Activated CD8-positive, alpha-beta memory T cell treated with anti-CD3 and anti-CD28 coated beads for 24 hours (primary cell): ENCODE measurements around the gene MYO18B.
"Not testable (repeated sequence)": the region's sequence is repeated elsewhere in the genome, so short reads cannot be mapped to it uniquely, and the experiment has no call there.

Source experiments
- DNase-seq: peaks from one replicate; pipeline ENCODE4 v3.0.0-alpha.2; 2020

The MYO18B gene

GRCh38 chr22:25955323-25955722, 213.3 kb downstream of the MYO18B start:
- DNase-seq, result no peak

- DNase-seq, result no peak
Measured at GRCh38 chr22:25956801-25957200, 214.8 kb downstream of the MYO18B start.

DNA sequence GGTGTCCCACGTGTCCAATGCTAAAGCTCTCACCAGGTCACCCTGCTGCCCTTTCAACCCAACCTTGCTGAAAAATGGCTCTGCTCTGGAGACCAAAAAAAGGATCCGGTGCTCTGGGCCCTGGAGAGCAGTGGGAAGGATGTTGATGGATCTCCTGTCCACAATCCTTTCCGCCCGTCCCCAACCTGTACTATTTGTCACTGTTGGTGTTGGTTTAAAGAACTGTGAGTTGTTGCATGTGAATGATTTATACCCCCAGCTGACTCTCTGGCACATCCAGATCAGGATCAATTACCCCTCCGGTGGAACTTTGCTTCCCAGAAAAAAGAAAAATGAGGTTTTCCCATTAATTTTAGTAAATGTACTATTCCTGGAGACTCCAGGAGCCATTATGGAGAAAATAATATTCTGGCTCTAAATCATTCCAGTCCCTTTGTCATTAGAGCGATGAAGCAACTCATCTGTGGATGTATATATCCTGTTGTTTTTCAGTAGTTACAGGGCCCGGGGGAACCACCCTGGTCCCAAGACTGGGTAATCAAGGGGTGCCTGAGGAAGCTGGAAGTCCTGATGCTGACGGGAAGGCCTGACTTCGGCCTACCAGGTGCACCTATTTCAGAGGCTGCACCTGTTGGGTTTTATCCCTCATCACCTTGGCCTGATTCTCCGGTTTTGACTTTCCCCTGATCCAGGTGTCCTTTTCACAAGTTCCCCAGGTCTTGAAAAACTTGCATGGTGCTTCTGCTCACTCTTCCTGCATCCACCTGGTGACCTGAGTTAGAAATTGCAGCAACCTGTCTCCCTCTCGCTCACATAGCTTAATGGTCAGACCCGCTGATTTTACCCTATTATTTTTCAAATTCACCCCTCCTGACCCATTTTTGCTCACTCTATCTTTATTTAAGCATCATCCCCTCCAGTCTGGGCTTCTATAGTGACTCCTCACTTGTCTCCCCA, 218.1 kb downstream of the MYO18B start:
- DNase-seq, result no peak

DNA sequence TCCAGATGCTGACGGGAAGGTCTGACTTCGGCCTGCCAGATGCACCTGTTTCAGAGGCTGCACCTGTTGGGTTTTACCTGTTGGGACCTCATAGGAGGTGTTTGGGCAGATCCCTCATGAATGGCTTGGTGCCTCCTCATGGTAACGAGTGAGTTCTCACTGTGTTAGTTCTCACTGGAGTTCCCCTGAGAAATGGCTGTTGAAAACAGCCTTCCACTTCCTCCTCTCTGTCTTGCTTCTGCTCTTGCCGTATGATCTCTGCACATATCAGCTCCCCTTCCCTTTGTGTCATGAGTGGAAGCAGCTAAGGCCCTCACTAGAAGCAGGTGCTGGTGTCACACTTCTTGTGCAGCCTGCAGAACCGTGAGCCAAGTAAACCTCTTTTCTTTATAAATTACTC, 219.7 kb downstream of the MYO18B start:
- no peak for DNase-seq

DNA sequence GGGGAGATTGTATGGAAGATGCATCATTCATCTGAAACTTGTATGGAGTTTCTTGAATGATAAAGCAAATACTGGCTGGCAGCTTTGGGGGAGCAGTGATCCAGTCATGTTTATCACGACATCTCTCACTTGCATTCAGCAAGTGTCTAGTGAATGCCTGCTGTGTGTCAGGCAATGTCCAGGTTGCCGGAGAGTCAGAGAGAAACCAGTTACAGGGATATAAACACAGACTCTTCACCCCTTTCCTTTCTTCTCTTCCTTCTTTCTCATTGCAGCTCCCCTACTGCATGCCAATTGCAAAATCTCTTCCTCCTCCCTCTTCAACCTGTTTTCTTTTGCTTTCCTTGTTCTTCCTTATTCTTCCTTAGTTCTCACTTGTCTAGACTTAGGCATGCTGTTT, 220.7 kb downstream of the MYO18B start:
- no peak for DNase-seq

DNA sequence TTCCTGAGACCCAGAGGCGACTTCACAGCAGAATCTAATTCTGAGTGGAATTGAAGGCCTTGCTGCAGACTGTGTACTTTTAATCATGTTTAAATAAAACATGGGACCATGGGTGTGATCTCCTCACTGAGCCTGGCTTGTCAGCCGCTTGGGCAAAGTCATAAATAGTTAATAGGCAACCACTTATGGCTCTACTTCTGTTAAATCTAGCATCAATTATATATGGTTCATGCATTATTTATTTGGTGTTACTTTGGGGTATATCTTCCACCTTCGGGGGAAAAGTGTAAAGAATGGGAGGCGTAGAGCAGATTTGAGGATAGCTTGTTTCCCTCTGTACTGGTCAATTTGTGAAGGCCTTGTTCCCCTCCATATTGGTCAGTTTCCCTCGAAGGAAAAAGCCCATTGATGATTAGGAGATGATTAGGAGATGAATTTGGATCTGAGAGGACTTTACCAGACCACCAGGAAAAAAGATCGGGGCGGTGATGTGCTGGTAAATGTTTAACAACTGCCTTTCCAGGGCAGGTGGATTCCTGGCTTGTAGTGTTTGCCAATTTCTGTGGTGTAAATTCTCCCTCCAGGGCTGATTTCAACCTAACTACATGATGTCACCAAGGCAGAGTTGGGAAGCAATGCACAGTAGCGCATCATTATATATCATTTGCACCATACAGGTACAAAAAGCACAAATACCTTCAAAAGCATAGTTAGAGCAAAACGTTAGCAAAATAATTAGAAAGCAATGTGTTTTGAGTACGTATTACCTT, 223.2 kb downstream of the MYO18B start:
- DNase-seq, result no peak

DNA sequence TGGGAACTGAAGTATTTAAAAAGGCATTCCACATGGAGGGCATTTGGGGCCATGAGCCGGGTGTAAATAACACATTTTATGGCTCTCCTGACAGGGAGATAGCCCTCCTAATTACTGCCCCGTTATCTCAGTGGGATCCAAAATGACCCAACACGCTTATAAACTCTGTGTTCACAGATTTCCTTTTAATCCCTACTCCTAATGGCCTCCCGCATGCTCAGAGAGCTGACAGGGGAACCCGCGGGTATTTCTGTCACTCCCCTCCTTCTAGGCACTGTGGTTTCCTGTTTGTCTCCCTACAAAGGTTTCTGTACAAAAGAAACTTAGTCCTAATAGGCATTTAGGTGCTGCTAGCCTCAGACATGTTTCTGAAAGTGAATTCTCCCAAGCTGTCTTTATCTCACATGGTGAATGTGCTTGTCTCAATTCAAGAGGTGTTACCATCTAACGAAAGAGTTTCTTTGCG, 224.5 kb downstream of the MYO18B start:
- no peak for DNase-seq

DNA sequence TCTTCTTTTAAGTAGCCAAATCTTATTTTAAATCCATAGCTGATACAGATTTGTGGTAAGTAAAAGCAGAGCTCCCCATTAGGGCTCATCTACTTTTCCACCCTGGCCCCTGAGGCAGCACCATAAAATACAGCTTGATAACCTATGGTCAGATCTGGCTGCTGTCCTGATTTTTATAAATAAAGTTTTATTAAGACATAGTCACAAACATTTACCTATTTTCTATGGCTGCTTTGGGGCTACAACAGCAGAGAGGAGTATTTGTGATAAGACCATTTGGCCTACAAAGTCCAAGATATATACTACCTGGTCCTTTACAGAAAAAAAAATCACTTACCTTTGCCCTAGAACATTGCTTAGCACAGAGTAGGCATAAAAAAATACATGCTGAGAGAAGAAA, 227.3 kb downstream of the MYO18B start:
- DNase-seq, result no peak

DNA sequence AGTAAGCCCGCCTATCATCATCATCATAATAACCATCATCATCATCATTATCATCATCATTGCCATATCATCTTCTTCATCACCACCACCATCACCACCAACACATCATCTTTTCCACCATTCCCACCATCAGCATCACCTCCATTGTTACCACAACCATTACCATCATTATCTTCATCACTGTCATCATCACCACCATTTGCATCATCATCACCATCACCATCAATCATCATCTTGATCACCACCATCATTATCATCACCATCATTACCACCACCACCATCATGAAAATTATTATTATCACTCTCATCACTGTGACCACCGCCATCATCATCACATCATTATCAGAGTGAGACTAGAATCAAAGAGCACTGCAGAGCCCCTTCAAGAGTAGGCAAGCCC, 227.9 kb downstream of the MYO18B start:
- no peak for DNase-seq

- no peak for DNase-seq
Measured at GRCh38 chr22:25970374-25970911, 228.5 kb downstream of the MYO18B start.

DNA sequence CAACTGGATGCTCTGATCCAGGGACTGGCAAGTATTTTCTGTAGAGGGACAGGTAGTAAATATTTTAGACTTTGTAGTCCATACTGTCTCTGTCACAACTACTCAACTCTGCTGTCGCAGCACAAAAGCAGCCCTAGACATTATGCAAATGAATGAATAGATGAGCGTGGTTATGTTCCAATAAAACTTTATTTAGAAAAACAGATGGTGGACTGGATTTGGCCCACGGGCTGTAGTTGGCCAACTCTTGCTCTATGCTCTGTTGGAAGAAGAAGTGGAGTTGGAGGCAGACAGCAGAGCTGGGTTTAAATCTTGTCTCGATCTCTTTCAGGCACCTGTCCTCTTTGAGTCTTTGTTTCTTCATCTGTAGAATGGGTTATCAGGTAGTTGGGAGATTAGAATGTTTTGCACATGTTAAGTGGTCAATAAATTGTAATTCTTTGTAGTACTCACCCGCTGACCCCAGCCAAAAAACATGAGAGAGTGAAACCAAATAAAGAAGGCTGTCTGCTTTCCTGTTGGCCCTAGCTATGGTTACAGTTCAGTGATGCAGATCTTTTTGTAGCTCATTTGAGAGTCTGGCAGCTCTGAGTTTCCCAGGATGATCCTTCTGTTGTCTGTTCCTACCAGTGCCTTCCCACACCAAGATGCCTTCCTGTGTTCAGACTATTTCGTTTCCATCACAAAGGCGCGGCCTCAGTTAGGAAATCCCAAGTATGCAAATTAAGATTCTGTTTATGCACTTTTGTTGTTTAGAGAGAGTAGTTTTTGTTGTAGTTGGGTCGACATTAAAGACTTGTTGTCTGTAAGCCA, 229.2 kb downstream of the MYO18B start:
- DNase-seq, result no peak

- no peak for DNase-seq
Measured at GRCh38 chr22:25972397-25972796, 230.4 kb downstream of the MYO18B start.

- no peak for DNase-seq
Measured at GRCh38 chr22:25976356-25976755, 234.4 kb downstream of the MYO18B start.

DNA sequence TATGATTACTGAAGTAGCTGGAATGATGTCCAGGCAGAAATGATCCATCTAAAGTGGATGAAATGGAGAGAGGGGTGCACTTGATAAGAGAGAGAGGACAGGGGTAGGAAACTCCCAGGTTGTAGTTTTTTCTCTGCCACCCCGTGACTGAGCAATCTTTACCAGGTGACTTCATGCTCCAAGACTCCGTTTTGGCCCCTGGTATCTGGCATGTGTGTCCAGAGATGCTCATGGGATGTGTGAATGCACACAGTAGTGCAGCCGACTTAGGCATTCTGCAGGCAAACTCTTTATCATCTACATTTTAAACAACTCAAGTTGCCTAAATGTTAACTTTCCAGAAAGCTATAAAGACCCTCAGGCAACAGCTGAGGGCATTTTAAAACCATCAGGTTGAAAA, 238.0 kb downstream of the MYO18B start:
- no peak for DNase-seq

DNA sequence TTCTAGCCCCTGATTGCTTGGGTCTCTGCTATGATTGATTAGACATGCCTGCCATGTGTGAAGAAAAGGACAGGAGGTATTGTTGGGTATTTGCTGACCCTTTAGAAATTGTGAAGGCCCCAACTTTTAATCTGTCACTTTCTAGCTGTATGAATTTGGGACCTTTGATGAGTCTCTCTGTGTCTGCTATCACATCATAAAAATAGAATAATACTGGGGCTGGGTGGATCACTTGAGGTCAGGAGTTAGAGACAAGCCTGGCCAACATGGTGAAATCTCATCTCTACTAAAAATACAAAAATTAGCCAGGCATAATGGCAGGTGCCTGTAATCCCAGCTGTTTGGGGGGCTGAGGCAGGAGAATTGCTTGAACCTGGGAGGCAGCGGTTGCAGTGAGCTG, 242.9 kb downstream of the MYO18B start:
- DNase-seq, result not testable (repeated sequence)

DNA sequence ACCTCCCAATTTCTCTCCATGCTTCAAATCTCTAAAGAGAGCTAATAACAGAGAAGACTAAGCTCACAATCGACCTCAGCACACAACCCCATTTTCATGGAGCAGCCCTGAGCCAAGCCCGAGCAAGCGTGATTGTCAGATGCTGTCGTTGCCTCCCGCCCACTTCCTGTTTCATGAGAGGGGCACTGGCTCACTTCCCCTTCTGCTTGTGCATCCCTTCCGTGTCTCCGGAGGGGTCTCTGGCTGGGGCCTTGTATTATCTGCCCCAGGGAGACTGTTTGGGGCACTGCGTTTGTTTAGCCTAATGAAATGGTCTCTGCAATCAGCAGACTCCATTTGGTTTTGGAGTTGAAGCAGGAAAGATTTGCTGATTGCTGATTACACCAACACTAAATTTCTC, 246.0 kb downstream of the MYO18B start:
- DNase-seq, result no peak

GRCh38 chr22:25990940-25991339, 249.0 kb downstream of the MYO18B start:
- no peak for DNase-seq

DNA sequence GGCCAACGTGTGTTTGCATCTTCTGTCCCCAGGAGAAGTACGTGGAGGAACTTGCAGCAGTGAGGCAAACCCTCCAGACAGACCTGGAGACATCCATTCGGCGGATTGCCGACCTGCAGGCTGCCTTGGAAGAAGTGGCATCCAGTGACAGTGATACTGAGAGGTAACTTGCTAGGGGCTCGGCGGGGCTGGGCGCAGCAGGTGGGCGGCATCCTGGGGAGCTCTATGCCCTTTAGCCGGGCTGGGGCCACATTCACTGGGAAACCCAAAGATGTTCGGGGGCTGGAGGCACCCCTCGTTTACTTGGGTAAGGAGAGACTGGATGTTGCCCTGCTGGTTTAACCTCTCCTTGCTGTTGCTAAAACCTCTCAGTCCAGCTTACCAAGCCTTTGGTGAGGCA, 250.3 kb downstream of the MYO18B start:
- no peak for DNase-seq

DNA sequence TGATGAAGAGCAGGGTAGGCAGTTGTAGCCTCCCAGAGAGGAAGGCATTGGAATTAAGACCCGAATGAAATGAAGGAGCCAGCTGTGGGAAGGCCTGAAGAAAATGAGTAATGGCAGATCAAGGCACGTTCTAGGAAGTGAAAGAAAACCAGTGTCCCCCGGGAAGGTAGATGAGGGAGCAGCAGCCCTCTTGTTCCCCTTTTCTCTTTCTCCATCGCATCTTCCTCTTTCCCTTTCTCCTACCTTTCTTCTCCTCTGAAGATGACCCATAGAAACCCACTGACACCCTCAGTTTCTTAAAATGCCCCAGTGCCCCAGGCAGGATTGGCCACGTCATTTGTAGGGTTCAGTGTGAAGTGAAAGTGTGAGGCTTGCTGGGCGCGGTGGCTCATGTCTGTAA, 254.7 kb downstream of the MYO18B start:
- DNase-seq, result no peak

DNA sequence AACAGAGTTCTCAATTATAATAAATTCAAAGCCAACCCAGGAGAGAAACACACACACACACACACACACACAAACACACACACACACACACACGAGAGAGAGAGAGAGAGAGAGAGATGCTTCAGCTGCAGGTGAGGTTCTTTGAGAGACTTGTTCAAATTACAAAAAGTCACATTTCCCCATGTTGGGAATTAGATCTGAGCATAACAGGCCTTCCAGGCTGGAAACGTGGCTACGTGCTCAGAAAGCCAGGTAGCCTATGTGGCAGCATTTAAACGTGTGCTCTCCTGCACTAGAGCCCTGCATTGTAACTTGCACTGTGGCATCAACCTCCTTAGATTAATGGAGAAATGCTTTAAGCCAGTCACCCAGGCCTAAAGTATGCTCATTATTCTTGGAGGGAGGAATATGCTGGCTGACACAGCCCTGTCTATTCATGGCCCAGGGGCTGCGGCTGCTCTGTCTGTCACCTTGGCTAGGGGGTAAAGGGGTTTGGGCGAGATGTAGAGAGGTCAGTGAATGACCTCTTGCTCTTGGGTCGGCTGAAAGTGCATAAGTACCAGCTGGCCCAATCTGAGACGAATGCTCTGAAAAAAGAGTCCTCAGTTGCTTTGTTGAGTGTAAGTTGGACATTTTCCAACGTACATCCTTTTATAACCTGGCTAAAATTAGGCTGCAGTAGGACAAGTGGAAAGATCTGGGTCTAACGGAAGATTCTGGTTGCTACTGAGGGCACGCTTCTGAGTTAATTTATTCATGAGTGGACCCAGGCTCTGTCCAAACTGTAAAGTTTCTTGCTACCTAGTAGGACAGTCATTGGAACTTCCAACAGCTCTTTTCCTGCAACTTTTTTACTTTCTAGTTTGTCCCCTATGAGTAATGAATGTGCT, 256.1 kb downstream of the MYO18B start:
- no peak for DNase-seq

DNA sequence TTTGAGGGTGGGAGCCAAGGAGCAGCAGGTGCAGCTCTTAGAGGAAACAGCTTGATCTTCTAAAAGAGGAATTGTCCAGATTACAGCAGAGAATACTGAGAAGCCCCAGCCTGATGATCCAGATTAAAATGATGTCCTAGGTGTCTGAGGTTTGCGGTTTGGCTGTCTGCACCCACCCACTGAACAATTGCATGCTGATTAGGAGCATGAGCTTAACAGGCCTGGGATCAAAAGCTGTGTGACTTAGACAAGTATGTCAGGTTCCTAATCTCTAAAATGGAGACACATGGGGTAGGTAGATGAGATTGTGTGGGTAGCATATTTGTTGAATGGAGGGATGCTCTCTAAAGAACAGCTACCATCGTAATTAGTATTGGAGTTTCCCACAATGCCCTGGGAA, 260.5 kb downstream of the MYO18B start:
- no peak for DNase-seq

- DNase-seq, result no peak
Measured at GRCh38 chr22:26004477-26004876, 262.5 kb downstream of the MYO18B start.
